GM18498 (cell line): ENCODE data around the gene SEMA3C.

Experiments used
- ATAC-seq: cut with Tn5 transposase; IDR thresholded peaks from one replicate; pipeline ENCODE4 v1.9.1; 2021; ENCODE audit warnings: mild to moderate bottlenecking, moderate library complexity; ENCODE audit not compliant: unreplicated experiment

The SEMA3C gene

GRCh38 chr7:80785276-80785675 lies 133.6 kb downstream of the SEMA3C start:
- ATAC-seq: no peak

GRCh38 chr7:80783678-80784327 lies 135.0 kb downstream of the SEMA3C start:
- no peak for ATAC-seq

- no peak for ATAC-seq
Measured at GRCh38 chr7:80783186-80783677, 135.6 kb downstream of the SEMA3C start.

GRCh38 chr7:80781561-80781979 lies 137.3 kb downstream of the SEMA3C start:
- ATAC-seq: no peak

- ATAC-seq: no peak
Measured at GRCh38 chr7:80781146-80781545, 137.7 kb downstream of the SEMA3C start.

- no peak for ATAC-seq
Measured at GRCh38 chr7:80779456-80779855, 139.4 kb downstream of the SEMA3C start.

- no peak for ATAC-seq
Measured at GRCh38 chr7:80775897-80776296, 143.0 kb downstream of the SEMA3C start.

GRCh38 chr7:80775482-80775881 lies 143.4 kb downstream of the SEMA3C start:
- no peak for ATAC-seq

- no peak for ATAC-seq
Measured at GRCh38 chr7:80774843-80775242, 144.0 kb downstream of the SEMA3C start.

- no peak for ATAC-seq
Measured at GRCh38 chr7:80773787-80774508, 144.9 kb downstream of the SEMA3C start.

- no peak for ATAC-seq
Measured at GRCh38 chr7:80772347-80772993, 146.4 kb downstream of the SEMA3C start.

GRCh38 chr7:80771523-80771922 lies 147.3 kb downstream of the SEMA3C start:
- no peak for ATAC-seq

GRCh38 chr7:80770675-80771081 lies 148.2 kb downstream of the SEMA3C start:
- peak; percentile 89 for ATAC-seq

- no peak for ATAC-seq
Measured at GRCh38 chr7:80770061-80770460, 148.8 kb downstream of the SEMA3C start.

- ATAC-seq: no peak
Measured at GRCh38 chr7:80768756-80769155, 150.1 kb downstream of the SEMA3C start.

GRCh38 chr7:80767654-80768053 lies 151.2 kb downstream of the SEMA3C start:
- ATAC-seq: no peak

GRCh38 chr7:80766724-80767123 lies 152.1 kb downstream of the SEMA3C start:
- ATAC-seq: no peak

- ATAC-seq: no peak
Measured at GRCh38 chr7:80764132-80764531, 154.7 kb downstream of the SEMA3C start.

GRCh38 chr7:80763704-80764103 lies 155.1 kb downstream of the SEMA3C start:
- ATAC-seq: no peak

GRCh38 chr7:80763289-80763688 lies 155.6 kb downstream of the SEMA3C start:
- no peak for ATAC-seq

GRCh38 chr7:80760292-80760691 lies 158.6 kb downstream of the SEMA3C start:
- no peak for ATAC-seq
